HUDEP-2 (cell line): ENCODE data around the gene PXDC1.

ENCODE experiments used
- DNase-seq, 76 experiments: peaks; one replicate each; lab custom pipeline; 2025; ENCODE audit not compliant: unreplicated experiment in 76 of 76; lab: John Stamatoyannopoulos, UW

The PXDC1 gene

GRCh38 chr6:3751077-3751729, at the start of gene PXDC1:
TSS of gene PXDC1 (minus strand) at chr6:3751713. CDS start at chr6:3751531, 182 bp downstream.
- DNase-seq, result no peak

- no peak for DNase-seq
Measured at GRCh38 chr6:3800850-3801591, 49.5 kb upstream of the PXDC1 start.

- DNase-seq, result no peak
Measured at GRCh38 chr6:3799719-3800118, 48.2 kb upstream of the PXDC1 start.

GRCh38 chr6:3798055-3798919, 46.8 kb upstream of the PXDC1 start:
- no peak for DNase-seq

- DNase-seq, result no peak
Measured at GRCh38 chr6:3797231-3798054, 45.9 kb upstream of the PXDC1 start.

- no peak for DNase-seq
Measured at GRCh38 chr6:3796719-3797041, 45.2 kb upstream of the PXDC1 start.

GRCh38 chr6:3795836-3796718, 44.6 kb upstream of the PXDC1 start:
- peak in 1 of 76 experiments; percentile 10 for DNase-seq

GRCh38 chr6:3794092-3794491, 42.6 kb upstream of the PXDC1 start:
- DNase-seq, result no peak

GRCh38 chr6:3793545-3793944, 42.0 kb upstream of the PXDC1 start:
- no peak for DNase-seq

- no peak for DNase-seq
Measured at GRCh38 chr6:3791526-3792203, 40.2 kb upstream of the PXDC1 start.

- DNase-seq, result no peak
Measured at GRCh38 chr6:3789896-3790558, 38.5 kb upstream of the PXDC1 start.

- no peak for DNase-seq
Measured at GRCh38 chr6:3789018-3789895, 37.7 kb upstream of the PXDC1 start.

- no peak for DNase-seq
Measured at GRCh38 chr6:3788408-3789017, 37.0 kb upstream of the PXDC1 start.

GRCh38 chr6:3786141-3786540, 34.6 kb upstream of the PXDC1 start:
- DNase-seq, result no peak

GRCh38 chr6:3785745-3786098, 34.2 kb upstream of the PXDC1 start:
- DNase-seq, result no peak

- DNase-seq, result no peak
Measured at GRCh38 chr6:3784885-3785744, 33.6 kb upstream of the PXDC1 start.
